Ovary (tissue), 9 donors: ENCODE results near the gene CACNA1A. TPM values are rescaled to one million over a fixed set of nuclear protein-coding genes. Genes with fewer than 3 reads are reported as not detected.
"Not testable (repeated sequence)": the region's sequence is repeated elsewhere in the genome, so short reads cannot be mapped to it uniquely, and the experiment has no call there.

Experiments
- DNase-seq, 5 donors: peaks; one replicate each; pipeline ENCODE4 v3.0.0-alpha.2; 2019 to 2020
- H3K27ac ChIP-seq, 2 donors: fragments of 200-600 bp; one replicate each; pipeline versions ENCODE4 v1.5.1 to v1.8.0; 2019 to 2022
- H3K27me3 ChIP-seq: fragments of 200-600 bp; one replicate; pipeline ENCODE4 v1.8.0; 2022
- H3K36me3 ChIP-seq: fragments of 200-600 bp; sonication (generic); one replicate; pipeline ENCODE4 v1.5.1; 2019
- H3K4me1 ChIP-seq: one replicate; pipeline ENCODE4 v1.8.1; 2013; ENCODE audit warnings: mild to moderate bottlenecking, moderate library complexity; ENCODE audit not compliant: insufficient read depth
- H3K4me3 ChIP-seq: fragments of 200-600 bp; sonication (generic); one replicate; pipeline ENCODE4 v1.5.1; 2017
- H3K9me3 ChIP-seq, 2 donors: fragments of 200-600 bp in 1 of 2; sonication (generic) in 1 of 2; one replicate each; pipeline versions ENCODE4 v1.5.1 to v1.8.1; 2013 to 2019; ENCODE audit warnings: mild to moderate bottlenecking in 1 of 2, moderate library complexity in 1 of 2
- CTCF ChIP-seq, 3 donors: fragments of 450-650 bp in 2 of 3; fragments of 200-600 bp in 1 of 3; IDR thresholded peaks; one replicate each; pipeline versions ENCODE4 v1.5.1 to v1.8.0; 2016 to 2022; ENCODE audit warnings: antibody characterized with exemption in 3 of 3, mild to moderate bottlenecking in 1 of 3
- EP300 ChIP-seq: sonication (generic); formaldehyde crosslinking; IDR thresholded peaks from one replicate; pipeline ENCODE4 v1.6.1; 2017; ENCODE audit warnings: antibody characterized with exemption
- POLR2A ChIP-seq: fragments of 450-650 bp; IDR thresholded peaks from one replicate; pipeline ENCODE4 v1.6.1; 2017; ENCODE audit warnings: antibody characterized with exemption, mild to moderate bottlenecking, moderate library complexity
- WGBS, 3 donors: extraction: QIAGEN DNeasy Blood & Tissue Kit in 1 of 3; methylation state at CpG; one replicate each; pipeline versions ENCODE4 v1.1.5 to v1.1.7; 2013 to 2017; 5-methylcytosine and 5-hydroxymethylcytosine counted together
- intact Hi-C, 4 donors: fragments of 100-400 bp; cut with DNase I; formaldehyde crosslinking; loops; one replicate each; pipeline versions ENCODE4 v1.11.0 to v1.15.1; 2022 to 2023
- polyA plus RNA-seq, 2 donors: library from polyadenylated mRNA; stranded (reverse); fragments of 200-250 nt in 1 of 2; fragments of 350-450 nt in 1 of 2; fragmentation: Illumina TruSeq in 1 of 2; extraction: RNeasy Lipid Tissue Mini Kit (QIAGEN cat#74804) in 1 of 2; gene quantifications; one replicate each; pipeline ENCODE4 v1.2.3, GENCODE V29; 2013 to 2014
- total RNA-seq, 7 donors: library from RNA; depleted of rRNA in 2 of 7; stranded (reverse); fragments of >200 nt in 2 of 7; fragmentation: NEBNext Ultra II Directional in 3 of 7; extraction: Animal tissue kit (Norgen Biotek cat#: 25700) in 3 of 7; gene quantifications; one replicate each; pipeline versions ENCODE4 v1.1.0 to v1.2.4, GENCODE V29; 2016 to 2023
- donor health status: DM: no; HTN: no; CAD: no; lungs with moderate emphysema.
- donor health status: DM: no; HTN: no; CAD: no.
- donor health status: Bipolar disorder and iron deficiency.
- donor health status: DM: yes; HTN: yes; CAD: no.
- donor health status: DM: no; HTN: no; CAD: no.
- donor health status: DM: yes; HTN: yes; CAD: no.

CACNA1A gene
- total and polyA plus RNA-seq, 9 donors: 0.60 to 3.3 (median 1.6) TPM

GRCh38 chr19:13267889-13268288 lies 238.4 kb downstream of the CACNA1A start:
- intact Hi-C loops: loop anchor here in 1 of 4 donors (10.0 kb wide), 1 partner anchor 123 kb away; no protein-coding TSS in a partner anchor
- TF ChIP-seq CTCF (IDR thresholded peaks at IDR 0.05): no peak
- no peak for TF ChIP-seq POLR2A
- no peak for TF ChIP-seq EP300
- Histone ChIP-seq H3K27me3 (no peaks in the 10 kb centered on the region), H3K4me1 (no peaks in the 10 kb centered on the region), H3K36me3 (no peaks in the 10 kb centered on the region), H3K4me3 (no peak overlapping the region), H3K9me3 (no peaks in the 10 kb centered on the region), H3K27ac (no peak overlapping the region)
- WGBS, 3 donors: 47 to 83% (median 65%) methylated on average over 4 of the region's 4 CpGs
- DNase-seq: no peak

GRCh38 chr19:13267131-13267530 lies 239.1 kb downstream of the CACNA1A start:
- DNase-seq: no peak
- Histone ChIP-seq H3K27me3 (no peaks in the 10 kb centered on the region), H3K36me3 (no peaks in the 10 kb centered on the region), H3K4me1 (no peaks in the 10 kb centered on the region), H3K27ac (no peak overlapping the region), H3K4me3 (no peak overlapping the region), H3K9me3 (no peaks in the 10 kb centered on the region)
- no peak for TF ChIP-seq EP300
- WGBS, 3 donors: 77 to 83% (median 82%) methylated on average over 15 of the region's 15 CpGs
- intact Hi-C loops: loop anchor here in 1 of 4 donors (10.0 kb wide), 1 partner anchor 122 kb away; no protein-coding TSS in a partner anchor

- intact Hi-C loops: loop anchor here (5.0 to 10.0 kb wide), 2 partner anchors 118 to 285 kb away; no protein-coding TSS in a partner anchor
- Histone ChIP-seq H3K9me3 (no peaks in the 10 kb centered on the region), H3K4me1 (no peaks in the 10 kb centered on the region), H3K27me3 (no peaks in the 10 kb centered on the region), H3K4me3 (no peak overlapping the region), H3K36me3 (no peaks in the 10 kb centered on the region), H3K27ac (no peak overlapping the region)
- DNase-seq: no peak
- 13 to 27% (median 22%) methylated on average over 8 of the region's 8 CpGs for WGBS, 3 donors
- peak; percentile 14 to 62 (median 40) for TF ChIP-seq CTCF (IDR thresholded peaks at IDR 0.05)
- no peak for TF ChIP-seq EP300
Measured at GRCh38 chr19:13262450-13262849, 243.8 kb downstream of the CACNA1A start.

- Histone ChIP-seq H3K9me3 (no peaks in the 10 kb centered on the region), H3K4me3 (no peak overlapping the region), H3K36me3 (no peaks in the 10 kb centered on the region), H3K4me1 (no peaks in the 10 kb centered on the region), H3K27me3 (no peaks in the 10 kb centered on the region), H3K27ac (no peak overlapping the region)
- intact Hi-C loops: loop anchor here (5.0 to 10.0 kb wide), 2 partner anchors 116 to 284 kb away; no protein-coding TSS in a partner anchor
- DNase-seq: no peak
- TF ChIP-seq CTCF (IDR thresholded peaks at IDR 0.05) (no peak), POLR2A (no peak), EP300 (no peak)
- WGBS, 3 donors: 66 to 82% (median 71%) methylated on average over 9 of the region's 9 CpGs
Measured at GRCh38 chr19:13260883-13261653, 245.2 kb downstream of the CACNA1A start.

- Histone ChIP-seq H3K4me1 (no peaks in the 10 kb centered on the region), H3K4me3 (no peak overlapping the region), H3K36me3 (no peaks in the 10 kb centered on the region), H3K27me3 (no peaks in the 10 kb centered on the region), H3K9me3 (no peaks in the 10 kb centered on the region), H3K27ac (no peak overlapping the region)
- TF ChIP-seq EP300 (no peak), POLR2A (no peak), CTCF (IDR thresholded peaks at IDR 0.05) (no peak)
- intact Hi-C loops: no loop called here
- 85 to 92% (median 88%) methylated on average over 2 of the region's 2 CpGs for WGBS, 3 donors
- no peak for DNase-seq
Measured at GRCh38 chr19:13256918-13257317, 249.4 kb downstream of the CACNA1A start.

- intact Hi-C loops: not testable (repeated sequence)
Measured at GRCh38 chr19:13256398-13256797, 249.9 kb downstream of the CACNA1A start.

More at GRCh38 chr19:13256398-13256797, 249.9 kb downstream of the CACNA1A start:
- H3K4me1 ChIP-seq, H3K36me3 ChIP-seq, H3K4me3 ChIP-seq, DNase-seq, H3K27ac ChIP-seq, H3K9me3 ChIP-seq, H3K27me3 ChIP-seq: not testable (repeated sequence)
- 82 to 94% (median 89%) methylated on average over 1 of the region's 1 CpG for WGBS, 3 donors
